ENCODE measurements around the gene TAS1R2. TPM values are rescaled to one million over a fixed set of nuclear protein-coding genes. Genes with fewer than 3 reads are reported as not detected.
"Not testable (repeated sequence)": the region's sequence is repeated elsewhere in the genome, so short reads cannot be mapped to it uniquely, and the experiment has no call there.

TAS1R2 gene
- total RNA-seq, 1 donor from 2014 or later: not detected

GRCh38 chr1:18832319-18832718 lies 27.1 kb downstream of the TAS1R2 start:
- not testable (repeated sequence) for H3K4me1 ChIP-seq (ENCODE audit: control insufficient read depth in 3 of 3, insufficient read depth in 3 of 3, low read length in 3 of 3)
- peaks cover 24 to 36% (median 26%) of the 10 kb centered on the region in 3 donors for H3K27me3 ChIP-seq (ENCODE audit: control insufficient read depth in 3 of 3, insufficient read depth in 3 of 3, low read length in 3 of 3)

GRCh38 chr1:18831656-18832055 lies 27.8 kb downstream of the TAS1R2 start:
- Histone ChIP-seq H3K36me3 (ENCODE audit: control insufficient read depth in 3 of 3, insufficient read depth in 3 of 3, low read length in 3 of 3) (no peaks in the 10 kb centered on the region), H3K27me3 (ENCODE audit: control insufficient read depth in 3 of 3, insufficient read depth in 3 of 3, low read length in 3 of 3) (peaks cover 27 to 35% (median 30%) of the 10 kb centered on the region in 3 donors), H3K27ac (ENCODE audit: low read depth, low read length) (no peak overlapping the region), H3K4me3 (ENCODE audit: low read length in 3 of 3) (no peak overlapping the region), H3K9ac (ENCODE audit: low read depth in 1 of 3, low read length in 3 of 3) (no peak overlapping the region), H3K4me1 (ENCODE audit: control insufficient read depth in 3 of 3, insufficient read depth in 3 of 3, low read length in 3 of 3) (no peaks in the 10 kb centered on the region), H3K9me3 (ENCODE audit: control insufficient read depth in 3 of 3, low read length in 3 of 3) (peaks cover 0 to 3% (median 0%) of the 10 kb centered on the region in 3 donors)

More at GRCh38 chr1:18832319-18832718, 27.1 kb downstream of the TAS1R2 start:
- not testable (repeated sequence) for H3K4me3 ChIP-seq (ENCODE audit: low read length in 3 of 3); H3K27ac ChIP-seq (ENCODE audit: low read depth, low read length); H3K9me3 ChIP-seq (ENCODE audit: control insufficient read depth in 3 of 3, low read length in 3 of 3); H3K36me3 ChIP-seq (ENCODE audit: control insufficient read depth in 3 of 3, insufficient read depth in 3 of 3, low read length in 3 of 3); H3K9ac ChIP-seq (ENCODE audit: low read depth in 1 of 3, low read length in 3 of 3)

- Histone ChIP-seq H3K27ac (ENCODE audit: low read depth, low read length) (no peak overlapping the region), H3K27me3 (ENCODE audit: control insufficient read depth in 3 of 3, insufficient read depth in 3 of 3, low read length in 3 of 3) (peaks cover 23 to 36% (median 31%) of the 10 kb centered on the region in 3 donors), H3K36me3 (ENCODE audit: control insufficient read depth in 3 of 3, insufficient read depth in 3 of 3, low read length in 3 of 3) (no peaks in the 10 kb centered on the region), H3K9me3 (ENCODE audit: control insufficient read depth in 3 of 3, low read length in 3 of 3) (peaks cover 0 to 3% (median 0%) of the 10 kb centered on the region in 3 donors), H3K4me3 (ENCODE audit: low read length in 3 of 3) (no peak overlapping the region), H3K9ac (ENCODE audit: low read depth in 1 of 3, low read length in 3 of 3) (no peak overlapping the region), H3K4me1 (ENCODE audit: control insufficient read depth in 3 of 3, insufficient read depth in 3 of 3, low read length in 3 of 3) (no peaks in the 10 kb centered on the region)
Measured at GRCh38 chr1:18830596-18830995, 28.9 kb downstream of the TAS1R2 start.

- Histone ChIP-seq H3K27me3 (ENCODE audit: control insufficient read depth in 3 of 3, insufficient read depth in 3 of 3, low read length in 3 of 3) (peaks cover 15 to 30% (median 22%) of the 10 kb centered on the region in 3 donors), H3K9me3 (ENCODE audit: control insufficient read depth in 3 of 3, low read length in 3 of 3) (peaks cover 0 to 3% (median 0%) of the 10 kb centered on the region in 3 donors), H3K9ac (ENCODE audit: low read depth in 1 of 3, low read length in 3 of 3) (no peak overlapping the region), H3K36me3 (ENCODE audit: control insufficient read depth in 3 of 3, insufficient read depth in 3 of 3, low read length in 3 of 3) (no peaks in the 10 kb centered on the region), H3K4me1 (ENCODE audit: control insufficient read depth in 3 of 3, insufficient read depth in 3 of 3, low read length in 3 of 3) (no peaks in the 10 kb centered on the region), H3K4me3 (ENCODE audit: low read length in 3 of 3) (no peak overlapping the region), H3K27ac (ENCODE audit: low read depth, low read length) (no peak overlapping the region)
Measured at GRCh38 chr1:18829671-18830070, 29.8 kb downstream of the TAS1R2 start.

GRCh38 chr1:18828224-18828623 lies 31.2 kb downstream of the TAS1R2 start:
- Histone ChIP-seq H3K4me1 (ENCODE audit: control insufficient read depth in 3 of 3, insufficient read depth in 3 of 3, low read length in 3 of 3) (no peaks in the 10 kb centered on the region), H3K27ac (ENCODE audit: low read depth, low read length) (no peak overlapping the region), H3K9ac (ENCODE audit: low read depth in 1 of 3, low read length in 3 of 3) (no peak overlapping the region), H3K9me3 (ENCODE audit: control insufficient read depth in 3 of 3, low read length in 3 of 3) (peaks cover 0 to 3% (median 0%) of the 10 kb centered on the region in 3 donors), H3K36me3 (ENCODE audit: control insufficient read depth in 3 of 3, insufficient read depth in 3 of 3, low read length in 3 of 3) (no peaks in the 10 kb centered on the region), H3K4me3 (ENCODE audit: low read length in 3 of 3) (no peak overlapping the region), H3K27me3 (ENCODE audit: control insufficient read depth in 3 of 3, insufficient read depth in 3 of 3, low read length in 3 of 3) (peaks cover 12 to 26% (median 22%) of the 10 kb centered on the region in 3 donors)

- Histone ChIP-seq H3K27me3 (ENCODE audit: control insufficient read depth in 3 of 3, insufficient read depth in 3 of 3, low read length in 3 of 3) (peaks cover 28 to 41% (median 33%) of the 10 kb centered on the region in 3 donors), H3K9me3 (ENCODE audit: control insufficient read depth in 3 of 3, low read length in 3 of 3) (peaks cover 0 to 3% (median 0%) of the 10 kb centered on the region in 3 donors)
Measured at GRCh38 chr1:18823438-18823837, 36.0 kb downstream of the TAS1R2 start.

GRCh38 chr1:18820791-18821641 lies 38.4 kb downstream of the TAS1R2 start:
- peak overlapping the region in 1 of 3 donors; percentile 22 for H3K4me3 ChIP-seq (ENCODE audit: low read length in 3 of 3)
- H3K4me1 ChIP-seq (ENCODE audit: control insufficient read depth in 3 of 3, insufficient read depth in 3 of 3, low read length in 3 of 3): peaks cover 4 to 8% (median 4%) of the 10 kb centered on the region in 3 donors
- H3K9ac ChIP-seq (ENCODE audit: low read depth in 1 of 3, low read length in 3 of 3): peak overlapping the region in 1 of 3 donors; percentile 4
- H3K9me3 ChIP-seq (ENCODE audit: control insufficient read depth in 3 of 3, low read length in 3 of 3): no peaks in the 10 kb centered on the region
- no peaks in the 10 kb centered on the region for H3K36me3 ChIP-seq (ENCODE audit: control insufficient read depth in 3 of 3, insufficient read depth in 3 of 3, low read length in 3 of 3)
- H3K27me3 ChIP-seq (ENCODE audit: control insufficient read depth in 3 of 3, insufficient read depth in 3 of 3, low read length in 3 of 3): peaks cover 39 to 51% (median 42%) of the 10 kb centered on the region in 3 donors
- no peak overlapping the region for H3K27ac ChIP-seq (ENCODE audit: low read depth, low read length)

More at GRCh38 chr1:18823438-18823837, 36.0 kb downstream of the TAS1R2 start:
- Histone ChIP-seq H3K9ac (ENCODE audit: low read depth in 1 of 3, low read length in 3 of 3) (no peak overlapping the region), H3K4me1 (ENCODE audit: control insufficient read depth in 3 of 3, insufficient read depth in 3 of 3, low read length in 3 of 3) (peaks cover 4 to 8% (median 4%) of the 10 kb centered on the region in 3 donors), H3K36me3 (ENCODE audit: control insufficient read depth in 3 of 3, insufficient read depth in 3 of 3, low read length in 3 of 3) (no peaks in the 10 kb centered on the region), H3K4me3 (ENCODE audit: low read length in 3 of 3) (no peak overlapping the region), H3K27ac (ENCODE audit: low read depth, low read length) (no peak overlapping the region)

GRCh38 chr1:18819986-18820790 lies 39.3 kb downstream of the TAS1R2 start:
- no peaks in the 10 kb centered on the region for H3K36me3 ChIP-seq (ENCODE audit: control insufficient read depth in 3 of 3, insufficient read depth in 3 of 3, low read length in 3 of 3)
- peak overlapping the region in 1 of 3 donors; percentile 22 for H3K4me3 ChIP-seq (ENCODE audit: low read length in 3 of 3)
- no peak overlapping the region for H3K27ac ChIP-seq (ENCODE audit: low read depth, low read length)
- H3K9me3 ChIP-seq (ENCODE audit: control insufficient read depth in 3 of 3, low read length in 3 of 3): no peaks in the 10 kb centered on the region
- peak overlapping the region in 1 of 3 donors; percentile 4 for H3K9ac ChIP-seq (ENCODE audit: low read depth in 1 of 3, low read length in 3 of 3)
- H3K27me3 ChIP-seq (ENCODE audit: control insufficient read depth in 3 of 3, insufficient read depth in 3 of 3, low read length in 3 of 3): peaks cover 40 to 52% (median 47%) of the 10 kb centered on the region in 3 donors
- H3K4me1 ChIP-seq (ENCODE audit: control insufficient read depth in 3 of 3, insufficient read depth in 3 of 3, low read length in 3 of 3): peaks cover 4 to 8% (median 4%) of the 10 kb centered on the region in 3 donors

- no peaks in the 10 kb centered on the region for H3K9me3 ChIP-seq (ENCODE audit: control insufficient read depth in 3 of 3, low read length in 3 of 3)
- no peak overlapping the region for H3K9ac ChIP-seq (ENCODE audit: low read depth in 1 of 3, low read length in 3 of 3)
- H3K27ac ChIP-seq (ENCODE audit: low read depth, low read length): no peak overlapping the region
- H3K4me1 ChIP-seq (ENCODE audit: control insufficient read depth in 3 of 3, insufficient read depth in 3 of 3, low read length in 3 of 3): peaks cover 4 to 8% (median 4%) of the 10 kb centered on the region in 3 donors
- H3K4me3 ChIP-seq (ENCODE audit: low read length in 3 of 3): no peak overlapping the region
- H3K27me3 ChIP-seq (ENCODE audit: control insufficient read depth in 3 of 3, insufficient read depth in 3 of 3, low read length in 3 of 3): peaks cover 49 to 59% (median 51%) of the 10 kb centered on the region in 3 donors
- H3K36me3 ChIP-seq (ENCODE audit: control insufficient read depth in 3 of 3, insufficient read depth in 3 of 3, low read length in 3 of 3): no peaks in the 10 kb centered on the region
Measured at GRCh38 chr1:18819203-18819602, 40.3 kb downstream of the TAS1R2 start.

Data from skeletal muscle tissue (tissue), 4 donors.